Measurements from ENCODE around the gene RPF1.

RPF1 gene

GRCh38 chr1:84492726-84493125, 13.7 kb downstream of the RPF1 start:
- no peaks in the 10 kb centered on the region for H3K27me3 ChIP-seq (ENCODE audit: control insufficient read depth, insufficient read depth, low read length, poor library complexity, severe bottlenecking)
- H3K4me1 ChIP-seq (ENCODE audit: control insufficient read depth, insufficient read depth, low read length), result no peaks in the 10 kb centered on the region
- no peaks in the 10 kb centered on the region for H3K9me3 ChIP-seq (ENCODE audit: control insufficient read depth, low read length)
- WGBS, 2 experiments, result 82 to 86% methylated on average over 1 of the region's 1 CpG
- H3K27ac ChIP-seq (ENCODE audit: insufficient read depth, low read depth, low read length, poor library complexity, severe bottlenecking), result no peak overlapping the region
- peaks cover 41% of the 10 kb centered on the region for H3K36me3 ChIP-seq (ENCODE audit: control insufficient read depth, insufficient read depth, low read length)
- H3K4me3 ChIP-seq (ENCODE audit: insufficient read depth, low read depth, low read length), result no peak overlapping the region

GRCh38 chr1:84493747-84494146, 14.7 kb downstream of the RPF1 start:
- Histone ChIP-seq H3K27me3 (ENCODE audit: control insufficient read depth, insufficient read depth, low read length, poor library complexity, severe bottlenecking) (no peaks in the 10 kb centered on the region), H3K9me3 (ENCODE audit: control insufficient read depth, low read length) (no peaks in the 10 kb centered on the region), H3K27ac (ENCODE audit: insufficient read depth, low read depth, low read length, poor library complexity, severe bottlenecking) (no peak overlapping the region), H3K36me3 (ENCODE audit: control insufficient read depth, insufficient read depth, low read length) (peaks cover 49% of the 10 kb centered on the region), H3K4me1 (ENCODE audit: control insufficient read depth, insufficient read depth, low read length) (no peaks in the 10 kb centered on the region), H3K4me3 (ENCODE audit: insufficient read depth, low read depth, low read length) (no peak overlapping the region)
- 100% methylated on average over 1 of the region's 1 CpG for WGBS, 2 experiments

GRCh38 chr1:84496498-84496897, 17.4 kb downstream of the RPF1 start:
- H3K36me3 ChIP-seq (ENCODE audit: control insufficient read depth, insufficient read depth, low read length), result peaks cover 42% of the 10 kb centered on the region
- no peaks in the 10 kb centered on the region for H3K4me1 ChIP-seq (ENCODE audit: control insufficient read depth, insufficient read depth, low read length)
- H3K27ac ChIP-seq (ENCODE audit: insufficient read depth, low read depth, low read length, poor library complexity, severe bottlenecking), result no peak overlapping the region
- no peak overlapping the region for H3K4me3 ChIP-seq (ENCODE audit: insufficient read depth, low read depth, low read length)
- no peaks in the 10 kb centered on the region for H3K27me3 ChIP-seq (ENCODE audit: control insufficient read depth, insufficient read depth, low read length, poor library complexity, severe bottlenecking)
- WGBS, 2 experiments, result 84 to 95% methylated on average over 2 to 3 of the region's 3 CpGs
- H3K9me3 ChIP-seq (ENCODE audit: control insufficient read depth, low read length), result no peaks in the 10 kb centered on the region

- H3K4me1 ChIP-seq (ENCODE audit: control insufficient read depth, insufficient read depth, low read length), result no peaks in the 10 kb centered on the region
- H3K27me3 ChIP-seq (ENCODE audit: control insufficient read depth, insufficient read depth, low read length, poor library complexity, severe bottlenecking), result no peaks in the 10 kb centered on the region
- no peak overlapping the region for H3K27ac ChIP-seq (ENCODE audit: insufficient read depth, low read depth, low read length, poor library complexity, severe bottlenecking)
- no peaks in the 10 kb centered on the region for H3K9me3 ChIP-seq (ENCODE audit: control insufficient read depth, low read length)
- peaks cover 31% of the 10 kb centered on the region for H3K36me3 ChIP-seq (ENCODE audit: control insufficient read depth, insufficient read depth, low read length)
- no peak overlapping the region for H3K4me3 ChIP-seq (ENCODE audit: insufficient read depth, low read depth, low read length)
- 83 to 89% methylated on average over 2 of the region's 2 CpGs for WGBS, 2 experiments
Observed at GRCh38 chr1:84497631-84498275, 18.7 kb downstream of the RPF1 start.

GRCh38 chr1:84502927-84503326, 23.9 kb downstream of the RPF1 start:
- Histone ChIP-seq H3K27ac (ENCODE audit: insufficient read depth, low read depth, low read length, poor library complexity, severe bottlenecking) (no peak overlapping the region), H3K9me3 (ENCODE audit: control insufficient read depth, low read length) (no peaks in the 10 kb centered on the region), H3K4me1 (ENCODE audit: control insufficient read depth, insufficient read depth, low read length) (peaks cover 6% of the 10 kb centered on the region), H3K4me3 (ENCODE audit: insufficient read depth, low read depth, low read length) (no peak overlapping the region), H3K36me3 (ENCODE audit: control insufficient read depth, insufficient read depth, low read length) (peaks cover 12% of the 10 kb centered on the region), H3K27me3 (ENCODE audit: control insufficient read depth, insufficient read depth, low read length, poor library complexity, severe bottlenecking) (no peaks in the 10 kb centered on the region)
- WGBS, 2 experiments, result 94 to 99% methylated on average over 5 of the region's 5 CpGs

GRCh38 chr1:84504580-84505492, 25.8 kb downstream of the RPF1 start:
- Histone ChIP-seq H3K36me3 (ENCODE audit: control insufficient read depth, insufficient read depth, low read length) (peaks cover 6% of the 10 kb centered on the region), H3K4me3 (ENCODE audit: insufficient read depth, low read depth, low read length) (peak overlapping the region; percentile 77), H3K27ac (ENCODE audit: insufficient read depth, low read depth, low read length, poor library complexity, severe bottlenecking) (no peak overlapping the region), H3K9me3 (ENCODE audit: control insufficient read depth, low read length) (no peaks in the 10 kb centered on the region), H3K27me3 (ENCODE audit: control insufficient read depth, insufficient read depth, low read length, poor library complexity, severe bottlenecking) (no peaks in the 10 kb centered on the region), H3K4me1 (ENCODE audit: control insufficient read depth, insufficient read depth, low read length) (peaks cover 6% of the 10 kb centered on the region)
- 16 to 17% methylated on average over 17 of the region's 17 CpGs for WGBS, 2 experiments

- Histone ChIP-seq H3K4me1 (ENCODE audit: control insufficient read depth, insufficient read depth, low read length) (peaks cover 6% of the 10 kb centered on the region), H3K27me3 (ENCODE audit: control insufficient read depth, insufficient read depth, low read length, poor library complexity, severe bottlenecking) (no peaks in the 10 kb centered on the region), H3K36me3 (ENCODE audit: control insufficient read depth, insufficient read depth, low read length) (peaks cover 6% of the 10 kb centered on the region), H3K9me3 (ENCODE audit: control insufficient read depth, low read length) (no peaks in the 10 kb centered on the region), H3K27ac (ENCODE audit: insufficient read depth, low read depth, low read length, poor library complexity, severe bottlenecking) (peak overlapping the region; percentile 95), H3K4me3 (ENCODE audit: insufficient read depth, low read depth, low read length) (peak overlapping the region; percentile 77)
- 0 to 1% methylated on average over 47 of the region's 47 CpGs for WGBS, 2 experiments
Observed at GRCh38 chr1:84505493-84506001, 26.5 kb downstream of the RPF1 start.

GRCh38 chr1:84506002-84506728, 27.1 kb downstream of the RPF1 start, which contains the start of the genes GNG5 and SPATA1:
TSS of gene GNG5 (minus strand) at chr1:84506581. CDS start at chr1:84506091, 490 bp downstream.
TSS of gene SPATA1 (plus strand) at chr1:84506386. CDS start at chr1:84516360, 9,974 bp downstream.
- WGBS, 2 experiments, result 0 to 1% methylated on average over 60 of the region's 60 CpGs
- no peaks in the 10 kb centered on the region for H3K9me3 ChIP-seq (ENCODE audit: control insufficient read depth, low read length)
- peaks cover 3% of the 10 kb centered on the region for H3K36me3 ChIP-seq (ENCODE audit: control insufficient read depth, insufficient read depth, low read length)
- H3K27ac ChIP-seq (ENCODE audit: insufficient read depth, low read depth, low read length, poor library complexity, severe bottlenecking), result peak within 1 kb of the TSS; percentile 95
- H3K4me1 ChIP-seq (ENCODE audit: control insufficient read depth, insufficient read depth, low read length), result peaks cover 6% of the 10 kb centered on the region
- H3K27me3 ChIP-seq (ENCODE audit: control insufficient read depth, insufficient read depth, low read length, poor library complexity, severe bottlenecking), result no peaks in the 10 kb centered on the region
- H3K4me3 ChIP-seq (ENCODE audit: insufficient read depth, low read depth, low read length), result peak within 1 kb of the TSS; percentile 77

GRCh38 chr1:84506729-84507453, 27.8 kb downstream of the RPF1 start:
- H3K27me3 ChIP-seq (ENCODE audit: control insufficient read depth, insufficient read depth, low read length, poor library complexity, severe bottlenecking), result no peaks in the 10 kb centered on the region
- H3K4me1 ChIP-seq (ENCODE audit: control insufficient read depth, insufficient read depth, low read length), result peaks cover 6% of the 10 kb centered on the region
- H3K36me3 ChIP-seq (ENCODE audit: control insufficient read depth, insufficient read depth, low read length), result no peaks in the 10 kb centered on the region
- H3K27ac ChIP-seq (ENCODE audit: insufficient read depth, low read depth, low read length, poor library complexity, severe bottlenecking), result peak overlapping the region; percentile 95
- peak overlapping the region; percentile 77 for H3K4me3 ChIP-seq (ENCODE audit: insufficient read depth, low read depth, low read length)
- 18% methylated on average over 22 to 24 of the region's 26 CpGs for WGBS, 2 experiments
- no peaks in the 10 kb centered on the region for H3K9me3 ChIP-seq (ENCODE audit: control insufficient read depth, low read length)

Data from ectodermal cell (in vitro differentiated cells).